Activated CD4-positive, alpha-beta T cell treated with anti-CD3 and anti-CD28 coated beads, Interleukin-10, Interleukin-2, amounts not matched to agents 100 ng/mL and 50 ng/mL, durations not matched to agents 16 hours and 8 hours (primary cell): ENCODE results near the gene SUSD2.
A peak's percentile ranks its signal among the peaks of the same experiment; 100 is the strongest.
"Not testable (repeated sequence)": the region's sequence is repeated elsewhere in the genome, so short reads cannot be mapped to it uniquely, and the experiment has no call there.

Experiments used
- DNase-seq: peaks from one replicate; pipeline ENCODE4 v3.0.0-alpha.2; 2020

Gene SUSD2

GRCh38 chr22:24189249-24190158, 8.2 kb downstream of the SUSD2 start:
- peak; percentile 52 for DNase-seq

DNA sequence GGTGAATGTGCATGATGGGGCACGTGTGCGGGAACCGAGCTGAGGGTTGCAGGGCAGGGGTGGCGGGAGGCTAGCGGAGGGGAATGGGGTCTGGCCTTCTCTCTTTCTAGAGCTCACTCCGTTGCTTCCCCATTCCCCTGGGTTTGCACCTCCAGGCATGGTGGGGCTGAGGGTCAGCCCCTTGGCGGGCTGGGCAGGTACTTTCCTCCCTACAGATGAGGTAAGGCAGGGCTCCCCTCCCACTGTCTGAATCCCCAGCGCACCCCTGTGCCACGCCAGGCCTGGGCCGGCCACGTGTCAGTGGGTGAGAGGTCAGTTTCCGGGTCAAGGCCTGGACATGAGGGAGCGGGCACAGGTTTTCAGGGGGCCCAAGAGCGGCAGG, 8.9 kb downstream of the SUSD2 start:
- no peak for DNase-seq

GRCh38 chr22:24190596-24191208, 9.4 kb downstream of the SUSD2 start:
- DNase-seq = no peak

- DNase-seq = no peak
Observed at GRCh38 chr22:24191381-24191841, 10.1 kb downstream of the SUSD2 start.

- no peak for DNase-seq
Observed at GRCh38 chr22:24191893-24192292, 10.6 kb downstream of the SUSD2 start.

DNA sequence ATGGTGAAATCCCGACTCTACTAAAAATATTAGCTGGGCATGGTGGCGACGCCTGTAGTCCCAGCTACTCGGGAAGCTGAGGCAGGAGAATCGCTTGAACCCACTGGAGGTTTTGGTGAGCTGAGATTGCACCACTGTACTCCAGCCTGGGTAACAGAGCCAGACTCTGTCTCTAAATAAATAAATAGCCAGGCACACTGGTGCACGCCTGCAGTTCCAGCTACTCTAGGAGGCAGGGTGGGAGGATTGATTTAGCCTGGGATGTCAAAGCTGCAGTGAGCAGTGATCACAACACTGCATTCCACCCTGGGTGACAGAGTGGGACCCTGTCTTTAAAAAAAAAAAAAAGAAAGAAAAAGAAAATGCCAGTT, 17.4 kb downstream of the SUSD2 start:
- no peak for DNase-seq

DNA sequence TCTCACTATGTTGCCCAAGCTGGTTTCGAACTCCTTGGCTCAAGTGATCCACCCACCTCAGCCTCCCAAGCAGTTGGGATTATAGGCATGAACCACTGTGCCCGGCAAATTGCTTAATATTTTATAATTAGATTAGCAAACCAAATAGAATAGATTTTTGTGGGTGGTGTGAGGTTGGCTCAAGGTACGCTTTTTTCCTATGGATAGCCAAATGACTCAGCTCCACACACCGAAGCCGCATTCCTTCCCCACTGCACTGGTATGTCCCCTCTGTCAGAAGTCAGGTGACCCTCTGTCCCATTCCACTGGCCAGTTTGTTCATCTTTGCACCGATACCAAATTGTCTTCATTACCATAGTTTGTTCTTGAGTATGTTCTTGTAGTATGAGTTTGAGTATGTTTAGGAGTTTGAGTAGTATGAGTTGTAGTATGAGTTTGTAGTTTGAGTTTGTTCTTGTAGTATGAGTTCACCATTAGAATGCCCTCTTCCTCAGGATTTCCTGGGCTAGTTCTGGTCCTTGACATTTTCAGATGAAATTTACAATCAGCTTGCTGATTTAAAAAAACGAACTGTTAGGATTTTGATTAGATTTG, 19.4 kb downstream of the SUSD2 start:
- DNase-seq = no peak

DNA sequence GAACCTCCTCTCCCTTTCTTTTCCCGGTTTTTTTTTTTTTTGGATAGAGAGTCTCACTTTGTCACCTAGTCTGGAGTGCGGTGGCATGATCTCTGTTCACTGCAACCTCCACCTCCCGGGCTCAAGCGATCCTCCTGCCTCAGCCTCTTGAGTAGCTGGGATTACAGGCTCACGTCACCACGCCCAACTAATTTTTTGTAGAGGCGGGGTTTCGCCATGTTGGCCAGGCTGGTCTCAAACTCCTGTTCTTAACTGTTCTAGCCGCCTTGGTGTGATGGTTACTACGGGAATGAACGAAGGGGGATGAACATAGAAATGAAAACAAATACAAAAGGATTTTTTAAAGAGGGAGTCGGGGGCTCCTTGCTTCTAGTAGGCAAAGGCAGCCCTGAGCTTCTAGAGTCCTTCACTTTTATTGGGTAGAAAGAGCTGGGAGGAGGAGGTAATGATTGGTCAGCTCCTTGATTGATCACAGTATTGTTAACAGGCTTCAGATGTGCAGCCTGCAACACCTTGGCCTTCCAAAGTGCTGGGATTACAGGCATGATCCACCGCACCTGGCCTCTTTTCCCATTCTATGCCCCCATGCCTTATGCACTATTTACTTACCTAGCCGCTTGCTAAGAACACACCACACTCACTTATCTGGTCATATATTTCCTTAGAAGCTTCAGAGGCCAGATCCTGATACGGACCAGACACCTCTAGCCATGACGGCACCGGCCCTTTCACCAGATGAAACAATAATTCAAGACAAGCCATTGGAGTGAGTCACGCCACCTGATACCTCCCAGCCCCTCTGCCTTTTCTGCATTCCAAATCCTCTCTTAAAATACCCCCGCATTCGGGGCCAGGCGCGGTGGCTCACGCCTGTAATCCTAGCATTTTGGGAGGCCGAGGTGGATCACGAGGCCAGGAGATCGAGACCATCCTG, 20.7 kb downstream of the SUSD2 start:
- no peak for DNase-seq

DNA sequence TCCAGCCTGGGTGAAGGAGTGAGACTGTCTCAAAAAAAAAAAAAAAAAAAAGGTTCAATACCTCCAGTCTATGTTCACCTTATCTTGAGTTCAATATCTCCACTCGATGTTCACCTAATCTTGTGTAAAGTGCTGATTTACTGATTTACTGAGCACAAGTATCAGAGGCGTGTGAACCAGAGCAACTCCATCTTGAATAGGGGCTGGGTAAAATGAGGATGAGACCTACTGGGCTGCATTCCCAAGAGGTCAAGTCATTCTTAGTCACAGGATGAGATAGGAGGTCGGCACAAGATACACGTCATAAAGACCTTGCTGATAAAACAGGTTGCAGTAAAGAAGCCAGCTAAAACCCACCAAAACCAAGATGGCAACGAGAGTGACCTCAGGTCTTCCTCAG, 22.6 kb downstream of the SUSD2 start:
- DNase-seq = not testable (repeated sequence)

DNA sequence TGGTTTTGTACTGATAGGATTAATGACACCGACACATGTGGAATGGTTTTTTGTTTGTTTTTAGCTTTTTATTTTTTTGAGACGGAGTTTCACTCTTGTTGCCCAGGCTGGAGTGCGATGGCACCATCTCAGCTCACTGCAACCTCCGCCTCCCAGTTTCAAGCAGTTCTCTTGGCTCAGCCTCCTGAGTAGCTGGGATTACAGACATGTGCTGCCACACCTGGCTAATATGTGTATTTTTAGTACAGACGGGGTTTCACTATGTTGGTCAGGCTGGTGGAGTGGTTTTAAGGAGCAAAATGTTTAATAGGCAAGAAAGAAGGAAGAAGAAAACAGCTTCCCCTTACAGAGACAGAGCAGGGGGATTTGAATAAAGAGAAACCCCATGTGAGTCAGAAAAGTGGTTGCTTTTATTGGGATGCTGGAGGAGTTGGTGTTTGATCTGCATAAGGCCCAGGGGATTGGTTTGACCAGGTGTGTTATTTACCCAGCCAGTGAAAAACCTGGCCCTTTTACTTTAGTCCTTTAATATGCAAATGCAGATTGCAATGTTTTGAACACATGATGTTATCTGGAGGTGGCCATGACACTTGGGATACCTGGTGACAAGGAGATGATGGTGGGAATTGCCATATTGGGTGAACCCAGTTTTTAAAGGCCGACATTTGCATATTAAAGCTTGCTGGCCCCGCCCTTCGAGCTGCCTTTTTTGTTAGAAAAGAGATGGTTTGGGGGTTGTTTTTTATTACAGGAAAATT, 24.3 kb downstream of the SUSD2 start:
- DNase-seq = no peak

DNA sequence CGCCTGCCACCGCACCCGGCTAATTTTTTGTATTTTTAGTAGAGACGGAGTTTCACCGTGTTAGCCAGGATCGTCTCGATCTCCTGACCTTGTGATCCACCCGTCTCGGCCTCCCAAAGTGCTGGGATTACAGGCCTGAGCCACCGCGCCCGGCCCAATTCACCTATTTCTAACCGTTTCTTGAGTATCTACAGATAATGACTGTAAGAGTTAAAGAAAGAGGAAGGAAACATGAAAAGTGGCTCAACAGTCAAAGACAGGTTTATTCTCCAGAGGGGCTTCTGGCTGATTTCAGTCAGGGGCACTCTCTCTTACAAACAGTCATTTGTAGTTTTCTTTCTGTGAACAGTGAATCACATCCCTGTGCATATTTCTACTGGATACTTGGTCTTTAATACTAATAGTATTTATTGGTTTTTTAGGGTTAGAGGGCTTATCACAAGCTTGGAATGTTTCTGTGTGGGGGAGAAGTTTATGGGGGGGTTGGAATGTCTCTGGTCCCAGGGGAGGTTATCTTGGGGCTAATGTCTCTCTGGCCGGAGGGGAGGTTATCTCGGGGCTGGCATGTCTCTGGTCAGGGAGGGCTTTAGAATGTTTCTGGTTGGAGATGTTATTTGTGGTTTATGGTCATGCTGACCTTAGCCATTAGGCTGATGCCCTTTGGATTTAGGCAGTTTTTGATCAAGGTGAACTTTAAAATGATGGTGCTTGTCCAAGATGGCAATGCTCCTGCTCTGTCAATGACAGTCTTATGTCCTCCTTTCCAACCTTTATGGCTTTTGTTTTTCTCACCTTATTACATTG, 25.4 kb downstream of the SUSD2 start:
- DNase-seq = not testable (repeated sequence)

DNA sequence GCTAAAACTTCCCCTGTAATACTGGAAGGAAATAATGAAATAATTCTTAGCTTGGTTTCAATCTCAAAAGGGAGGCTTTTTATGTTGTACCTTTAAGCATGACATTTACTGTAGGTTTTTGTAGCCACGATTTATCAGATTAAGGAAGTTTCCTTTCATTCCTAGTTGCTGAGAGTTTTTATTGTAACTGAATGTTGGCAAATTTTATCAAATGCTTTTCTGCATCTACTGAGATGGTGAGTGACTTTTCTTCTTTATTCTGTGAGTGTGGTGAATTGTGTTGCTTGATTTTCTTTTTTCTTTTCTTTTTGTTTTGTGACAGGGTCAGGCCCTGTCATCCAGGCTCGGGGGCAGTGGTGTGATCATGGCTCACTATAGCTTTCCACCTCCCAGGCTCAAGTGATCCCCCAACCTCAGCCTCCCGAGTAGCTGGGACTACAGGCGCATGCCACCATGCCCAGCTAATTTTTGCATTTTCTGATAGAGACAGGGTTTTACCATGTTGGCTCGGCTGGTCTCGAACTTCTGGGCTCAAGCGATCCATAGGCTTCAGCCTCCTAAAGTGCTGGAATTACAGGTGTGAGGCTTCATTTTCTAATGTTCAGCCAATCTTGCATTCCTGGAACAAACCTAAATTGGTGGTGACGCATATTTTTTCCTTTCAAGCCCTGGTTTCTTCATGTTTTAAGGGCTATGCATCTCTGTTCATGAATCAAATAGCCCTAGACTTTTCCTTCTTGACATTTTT, 26.2 kb downstream of the SUSD2 start:
- DNase-seq = no peak

- DNase-seq = peak; percentile 20
Observed at GRCh38 chr22:24208012-24208749, 26.9 kb downstream of the SUSD2 start.

DNA sequence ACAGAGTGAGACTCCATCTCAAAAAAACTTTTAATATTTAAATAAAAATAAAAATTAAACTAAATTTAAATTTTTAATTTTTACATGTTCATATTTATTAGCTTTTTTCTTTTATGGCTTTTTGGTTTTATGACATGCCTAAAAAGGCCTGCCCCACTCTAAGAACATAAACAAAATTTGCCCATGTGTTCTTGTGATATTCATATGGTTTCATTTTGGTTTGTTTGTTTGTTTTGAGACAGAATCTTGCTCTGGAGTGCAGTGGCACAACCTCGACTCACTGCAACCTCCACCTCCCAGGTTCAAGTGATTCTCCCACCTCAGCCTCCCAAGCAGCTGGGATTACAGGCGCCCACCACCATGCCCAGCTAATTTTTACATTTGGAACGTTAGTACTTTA, 27.7 kb downstream of the SUSD2 start:
- no peak for DNase-seq

GRCh38 chr22:24209687-24210086, 28.4 kb downstream of the SUSD2 start:
- no peak for DNase-seq

- not testable (repeated sequence) for DNase-seq
Observed at GRCh38 chr22:24210409-24210808, 29.1 kb downstream of the SUSD2 start.

DNA sequence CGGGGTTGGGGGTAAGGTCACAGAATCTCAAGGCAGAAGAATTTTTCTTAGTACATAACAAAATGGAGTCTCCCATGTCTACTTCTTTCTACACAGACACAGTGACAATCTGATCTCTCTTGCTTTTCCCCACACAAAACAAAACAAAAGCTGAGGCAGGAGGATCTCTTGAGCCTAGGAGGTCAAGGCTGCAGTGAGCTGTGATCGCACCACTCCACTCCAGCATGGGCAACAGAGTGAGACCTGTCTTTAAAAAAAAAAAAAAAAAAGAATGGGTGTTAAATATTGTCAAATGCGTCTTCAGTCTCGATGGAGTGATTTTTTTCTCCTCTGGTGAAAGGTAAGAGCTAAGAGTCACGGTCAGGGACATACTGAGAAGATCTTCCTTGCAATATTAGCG, 30.4 kb downstream of the SUSD2 start:
- DNase-seq = not testable (repeated sequence)

DNA sequence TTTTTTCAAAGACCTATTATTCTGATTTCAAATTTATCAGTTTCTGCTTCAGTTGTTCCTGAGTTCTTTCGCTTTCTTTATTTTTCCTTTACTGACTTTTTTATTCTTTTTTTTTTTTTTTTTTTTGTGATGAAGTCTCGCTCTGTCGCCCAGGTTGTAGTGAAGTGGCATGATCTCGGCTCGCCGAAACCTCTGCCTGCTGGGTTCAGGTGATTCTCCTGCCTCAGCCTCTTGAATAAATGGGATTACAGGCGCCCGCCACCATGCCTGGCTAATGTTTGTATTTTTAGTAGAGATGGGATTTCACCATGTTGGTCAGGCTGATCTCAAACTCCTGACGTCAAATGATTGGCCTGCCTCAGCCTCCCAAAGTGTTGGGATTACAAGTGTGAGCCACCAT, 31.8 kb downstream of the SUSD2 start:
- not testable (repeated sequence) for DNase-seq

GRCh38 chr22:24214467-24215285, 33.4 kb downstream of the SUSD2 start:
- DNase-seq = no peak
